H9 (cell line): ENCODE results near the gene DNAJB6. TPM values are rescaled to one million over a fixed set of nuclear protein-coding genes. Genes with fewer than 3 reads are reported as not detected.

Experiments used
- DNase-seq: peaks from one replicate; pipeline ENCODE4 v3.0.0-alpha.2; 2017
- H2AFZ ChIP-seq: one replicate; pipeline ENCODE4 v1.6.1; 2013; ENCODE audit warnings: mild to moderate bottlenecking, low read length, control low read depth, moderate library complexity
- H2AK5ac ChIP-seq: 2 replicates; pipeline ENCODE4 v1.6.1; 2013; ENCODE audit warnings: low read length, control low read depth, mixed read lengths; ENCODE audit not compliant: insufficient read length
- H2BK120ac ChIP-seq: one replicate; pipeline ENCODE4 v1.6.1; 2013; ENCODE audit warnings: low read depth, mild to moderate bottlenecking, low read length, control low read depth, inconsistent platforms; ENCODE audit not compliant: poor library complexity, severe bottlenecking
- H2BK12ac ChIP-seq: 2 replicates; pipeline ENCODE4 v1.6.1; 2013; ENCODE audit warnings: low read length, control low read depth, mixed read lengths, low read depth; ENCODE audit not compliant: insufficient read length
- H2BK15ac ChIP-seq: 2 replicates; pipeline ENCODE4 v1.6.1; 2013; ENCODE audit warnings: low read depth, low read length, control low read depth
- H2BK20ac ChIP-seq: one replicate; pipeline ENCODE4 v1.6.1; 2013; ENCODE audit warnings: low read depth, mild to moderate bottlenecking, low read length, control low read depth, inconsistent platforms; ENCODE audit not compliant: poor library complexity, severe bottlenecking
- H2BK5ac ChIP-seq: 2 replicates; pipeline ENCODE4 v1.6.1; 2013; ENCODE audit warnings: low read length, control low read depth, mixed read lengths; ENCODE audit not compliant: insufficient read length
- H3K14ac ChIP-seq: 2 replicates; pipeline ENCODE4 v1.6.1; 2013; ENCODE audit warnings: low read length, control low read depth; ENCODE audit not compliant: insufficient read depth
- H3K18ac ChIP-seq: 2 replicates; pipeline ENCODE4 v1.6.1; 2013; ENCODE audit warnings: low read depth, mild to moderate bottlenecking, mixed read lengths, low read length, control low read depth; ENCODE audit not compliant: insufficient read length
- H3K23ac ChIP-seq: 2 replicates; pipeline ENCODE4 v1.6.1; 2013; ENCODE audit warnings: low read length, control low read depth, mixed read lengths, low read depth; ENCODE audit not compliant: insufficient read length
- H3K23me2 ChIP-seq: 2 replicates; pipeline ENCODE4 v1.6.1; 2013; ENCODE audit warnings: low read depth, mild to moderate bottlenecking, mixed read lengths, low read length, control low read depth; ENCODE audit not compliant: insufficient read length, poor library complexity, severe bottlenecking
- H3K27ac ChIP-seq: 2 replicates; pipeline ENCODE4 v1.5.1; 2013; ENCODE audit warnings: low read length, control low read depth, mixed read lengths, low read depth; ENCODE audit not compliant: insufficient read length
- H3K27me3 ChIP-seq: 2 replicates; pipeline ENCODE4 v1.6.1; 2013; ENCODE audit warnings: low read length, control low read depth, inconsistent platforms; ENCODE audit not compliant: insufficient read depth
- H3K4ac ChIP-seq: 2 replicates; pipeline ENCODE4 v1.6.1; 2013; ENCODE audit warnings: low read depth, mild to moderate bottlenecking, control low read depth, inconsistent platforms, low read length, moderate library complexity
- H3K4me1 ChIP-seq: 2 replicates; pipeline ENCODE4 v1.6.1; 2013; ENCODE audit warnings: low read length, control low read depth, inconsistent platforms; ENCODE audit not compliant: insufficient read depth
- H3K4me2 ChIP-seq: 2 replicates; pipeline ENCODE4 v1.6.1; 2013; ENCODE audit warnings: low read length, control low read depth, mixed read lengths; ENCODE audit not compliant: insufficient read length, insufficient read depth
- H3K56ac ChIP-seq: 2 replicates; pipeline ENCODE4 v1.6.1; 2013; ENCODE audit warnings: low read depth, mild to moderate bottlenecking, mixed read lengths, low read length, control low read depth; ENCODE audit not compliant: insufficient read length
- H3K79me1 ChIP-seq: 2 replicates; pipeline ENCODE4 v1.6.1; 2013; ENCODE audit warnings: low read depth, mild to moderate bottlenecking, moderate library complexity, low read length, control low read depth, inconsistent platforms; ENCODE audit not compliant: insufficient read depth, poor library complexity, severe bottlenecking
- H3K79me2 ChIP-seq: 2 replicates; pipeline ENCODE4 v1.6.1; 2013; ENCODE audit warnings: low read length, control low read depth, inconsistent platforms; ENCODE audit not compliant: insufficient read depth
- H3K9ac ChIP-seq: 2 replicates; pipeline ENCODE4 v1.6.1; 2013; ENCODE audit warnings: low read length, control low read depth, mixed read lengths; ENCODE audit not compliant: insufficient read length; ENCODE audit errors: extremely low read depth
- H3K9me3 ChIP-seq: one replicate; pipeline ENCODE4 v1.6.1; 2013; ENCODE audit warnings: low read depth, low read length, inconsistent platforms; ENCODE audit not compliant: control insufficient read depth
- H3T11ph ChIP-seq: one replicate; pipeline ENCODE4 v1.6.1; 2013; ENCODE audit warnings: mild to moderate bottlenecking, low read length, control low read depth, inconsistent platforms
- H4K20me1 ChIP-seq: one replicate; pipeline ENCODE4 v1.6.1; 2013; ENCODE audit not compliant: control insufficient read depth, insufficient read length, insufficient read depth
- H4K5ac ChIP-seq: 2 replicates; pipeline ENCODE4 v1.6.1; 2013; ENCODE audit warnings: low read depth, mild to moderate bottlenecking, mixed read lengths, low read length, control low read depth; ENCODE audit not compliant: insufficient read length
- H4K8ac ChIP-seq: replicated peaks from 2 replicates; pipeline ENCODE4 v1.6.1; 2013; ENCODE audit warnings: low read length, control low read depth, mixed read lengths, low read depth; ENCODE audit not compliant: insufficient read length
- H4K91ac ChIP-seq: 2 replicates; pipeline ENCODE4 v1.6.1; 2013; ENCODE audit warnings: low read depth, mild to moderate bottlenecking, moderate library complexity, mixed read lengths, low read length, control low read depth; ENCODE audit not compliant: insufficient read length
- H3K27ac Mint-ChIP-seq, 3 experiments: 2 replicates in 2 of 3; 3 replicates in 1 of 3; pipeline ENCODE4 v1.8.0; 2020 to 2021; ENCODE audit warnings: mixed read lengths in 3 of 3, mild to moderate bottlenecking in 1 of 3, moderate library complexity in 1 of 3
- H3K27me3 Mint-ChIP-seq: 2 replicates; pipeline ENCODE4 v1.8.0; 2021; ENCODE audit warnings: low read depth, mild to moderate bottlenecking, moderate library complexity, mixed read lengths
- H3K36me3 Mint-ChIP-seq, 3 experiments: 2 replicates in 2 of 3; 3 replicates in 1 of 3; pipeline ENCODE4 v1.8.0; 2020 to 2021; ENCODE audit warnings: low read depth in 3 of 3, mixed read lengths in 3 of 3; ENCODE audit not compliant: insufficient read depth in 1 of 3
- H3K4me1 Mint-ChIP-seq, 2 experiments: 2 replicates each; pipeline ENCODE4 v1.8.0; 2020; ENCODE audit warnings: mixed read lengths in 2 of 2
- H3K4me3 Mint-ChIP-seq, 2 experiments: 2 replicates in 1 of 2; 3 replicates in 1 of 2; pipeline ENCODE4 v1.8.0; 2020 to 2021; ENCODE audit warnings: mild to moderate bottlenecking in 2 of 2, mixed read lengths in 2 of 2, moderate library complexity in 1 of 2
- H3K9me3 Mint-ChIP-seq, 2 experiments: 2 replicates in 1 of 2; 3 replicates in 1 of 2; pipeline ENCODE4 v1.8.0; 2020; ENCODE audit warnings: mild to moderate bottlenecking in 2 of 2, mixed read lengths in 2 of 2, moderate library complexity in 1 of 2
- WGBS: extraction: QIAGEN DNeasy Blood & Tissue Kit; methylation state at CpG from one replicate; pipeline ENCODE4 v1.1.7; 2013; ENCODE audit warnings: missing lambda C conversion rate, low lambda C conversion rate, mixed read lengths; ENCODE audit not compliant: insufficient read length; ENCODE audit errors: extremely low coverage; 5-methylcytosine and 5-hydroxymethylcytosine counted together
- total RNA-seq: library from RNA; stranded (reverse); gene quantifications from 2 replicates; pipeline ENCODE4 v1.2.1, GENCODE V29; 2021
- TF ChIP-seq, protein P1 (sequence below): fragments of 200-600 bp; sonication (generic); conservative IDR thresholded peaks from 3 replicates; pipeline ENCODE4 v1.8.0; 2021; ENCODE audit warnings: antibody characterized with exemption, mild to moderate bottlenecking

The DNAJB6 gene
- total RNA-seq, 1 experiment from 2014 or later = 215 TPM

DNA sequence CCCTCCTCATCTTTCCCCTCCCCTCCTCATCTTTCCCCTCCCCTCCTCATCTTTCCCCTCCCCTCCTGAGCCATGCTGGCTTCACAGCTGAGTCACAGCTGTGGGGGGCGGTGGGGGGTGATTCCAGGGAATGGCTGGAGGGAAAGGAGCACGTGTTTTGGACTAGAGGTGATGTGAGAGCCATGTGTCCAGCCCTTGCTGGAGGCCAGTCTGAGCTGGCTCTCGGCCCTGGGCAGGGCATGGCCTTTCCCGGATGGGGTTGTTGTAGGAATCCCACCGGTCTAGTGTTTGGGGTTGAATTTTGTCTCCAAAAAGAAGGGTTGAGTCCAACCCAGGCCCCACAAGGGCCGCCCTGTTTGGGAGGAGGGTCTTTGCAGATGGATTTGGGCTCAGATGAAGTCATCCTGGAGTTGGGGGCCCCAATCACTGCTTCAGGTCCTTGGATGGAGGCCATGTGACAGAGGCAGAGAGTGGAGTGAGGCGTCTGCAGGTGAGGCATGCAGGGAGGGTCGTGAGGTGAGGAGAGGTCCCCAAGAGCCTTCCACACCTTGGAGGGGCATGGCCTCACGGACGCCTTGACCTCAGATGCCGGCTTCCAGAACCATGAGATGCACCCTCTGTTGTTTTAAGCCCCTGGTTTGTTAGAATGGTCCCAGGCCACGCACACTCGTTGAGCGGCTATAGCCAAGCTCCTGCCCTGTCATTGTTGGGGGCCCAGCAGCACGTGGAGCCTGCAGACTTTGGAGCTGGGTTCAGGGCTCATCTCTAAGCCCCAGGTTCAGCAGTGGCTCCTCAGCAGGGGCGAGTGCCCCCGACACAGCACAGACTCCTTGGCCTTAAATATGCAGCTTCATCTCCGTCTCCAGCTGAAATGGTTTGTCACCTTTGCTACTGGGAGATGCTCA, 101.6 kb downstream of the DNAJB6 start:
- H3T11ph ChIP-seq = no peak overlapping the region
- H3K27ac ChIP-seq = no peak overlapping the region
- no peak overlapping the region for H3K56ac ChIP-seq
- no peak overlapping the region for H3K4me3 Mint-ChIP-seq
- no peak overlapping the region for H2BK12ac ChIP-seq
- H3K79me2 ChIP-seq = no peaks in the 10 kb centered on the region
- no peak overlapping the region for H3K23ac ChIP-seq
- no peak overlapping the region for H3K14ac ChIP-seq
- H3K9me3 Mint-ChIP-seq = peaks cover 24 to 35% of the 10 kb centered on the region in 2 experiments
- H4K8ac ChIP-seq = no peak overlapping the region
- H3K27me3 Mint-ChIP-seq = peaks cover 55% of the 10 kb centered on the region
- H4K5ac ChIP-seq = no peak overlapping the region
- no peak overlapping the region for H3K9ac ChIP-seq
- H3K23me2 ChIP-seq = no peaks in the 10 kb centered on the region
- TF ChIP-seq, protein P1, sequence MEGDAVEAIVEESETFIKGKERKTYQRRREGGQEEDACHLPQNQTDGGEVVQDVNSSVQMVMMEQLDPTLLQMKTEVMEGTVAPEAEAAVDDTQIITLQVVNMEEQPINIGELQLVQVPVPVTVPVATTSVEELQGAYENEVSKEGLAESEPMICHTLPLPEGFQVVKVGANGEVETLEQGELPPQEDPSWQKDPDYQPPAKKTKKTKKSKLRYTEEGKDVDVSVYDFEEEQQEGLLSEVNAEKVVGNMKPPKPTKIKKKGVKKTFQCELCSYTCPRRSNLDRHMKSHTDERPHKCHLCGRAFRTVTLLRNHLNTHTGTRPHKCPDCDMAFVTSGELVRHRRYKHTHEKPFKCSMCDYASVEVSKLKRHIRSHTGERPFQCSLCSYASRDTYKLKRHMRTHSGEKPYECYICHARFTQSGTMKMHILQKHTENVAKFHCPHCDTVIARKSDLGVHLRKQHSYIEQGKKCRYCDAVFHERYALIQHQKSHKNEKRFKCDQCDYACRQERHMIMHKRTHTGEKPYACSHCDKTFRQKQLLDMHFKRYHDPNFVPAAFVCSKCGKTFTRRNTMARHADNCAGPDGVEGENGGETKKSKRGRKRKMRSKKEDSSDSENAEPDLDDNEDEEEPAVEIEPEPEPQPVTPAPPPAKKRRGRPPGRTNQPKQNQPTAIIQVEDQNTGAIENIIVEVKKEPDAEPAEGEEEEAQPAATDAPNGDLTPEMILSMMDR = no peak
- H2BK20ac ChIP-seq = no peak overlapping the region
- H3K27ac Mint-ChIP-seq = no peak overlapping the region
- H3K4me1 Mint-ChIP-seq = peaks cover 0 to 3% of the 10 kb centered on the region in 2 experiments; a peak in 1 of 4 replicates
- H2BK120ac ChIP-seq = no peak overlapping the region
- no peak overlapping the region for H3K18ac ChIP-seq
- H2AK5ac ChIP-seq = no peak overlapping the region
- H3K79me1 ChIP-seq = no peaks in the 10 kb centered on the region
- H4K20me1 ChIP-seq = no peaks in the 10 kb centered on the region
- H3K36me3 Mint-ChIP-seq = peaks cover 0 to 11% (median 7%) of the 10 kb centered on the region in 3 experiments; a peak in 4 of 7 replicates
- no peaks in the 10 kb centered on the region for H3K27me3 ChIP-seq
- H2BK15ac ChIP-seq = no peak overlapping the region
- H4K91ac ChIP-seq = no peak overlapping the region
- H3K4me1 ChIP-seq = no peaks in the 10 kb centered on the region
- no CpG with 5 or more reads among the region's 18 CpGs for WGBS
- no peak overlapping the region for H3K4me2 ChIP-seq
- H2AFZ ChIP-seq = no peak overlapping the region
- H3K4ac ChIP-seq = no peak overlapping the region
- no peaks in the 10 kb centered on the region for H3K9me3 ChIP-seq
- no peak for DNase-seq
- no peak overlapping the region for H2BK5ac ChIP-seq
